ENCODE measurements around the gene PICK1. TPM values are rescaled to one million over a fixed set of nuclear protein-coding genes. Genes with fewer than 3 reads are reported as not detected.
"Not testable (repeated sequence)": the region's sequence is repeated elsewhere in the genome, so short reads cannot be mapped to it uniquely, and the experiment has no call there.

PICK1 gene
- total RNA-seq, 1 donor from 2014 or later, result 21.1 TPM

- H3K9me3 ChIP-seq (replicated peaks), result no peaks in the 10 kb centered on the region
- H3K27me3 ChIP-seq (ENCODE audit: low read depth), result peaks cover 12% of the 10 kb centered on the region
- TF ChIP-seq, protein P1, sequence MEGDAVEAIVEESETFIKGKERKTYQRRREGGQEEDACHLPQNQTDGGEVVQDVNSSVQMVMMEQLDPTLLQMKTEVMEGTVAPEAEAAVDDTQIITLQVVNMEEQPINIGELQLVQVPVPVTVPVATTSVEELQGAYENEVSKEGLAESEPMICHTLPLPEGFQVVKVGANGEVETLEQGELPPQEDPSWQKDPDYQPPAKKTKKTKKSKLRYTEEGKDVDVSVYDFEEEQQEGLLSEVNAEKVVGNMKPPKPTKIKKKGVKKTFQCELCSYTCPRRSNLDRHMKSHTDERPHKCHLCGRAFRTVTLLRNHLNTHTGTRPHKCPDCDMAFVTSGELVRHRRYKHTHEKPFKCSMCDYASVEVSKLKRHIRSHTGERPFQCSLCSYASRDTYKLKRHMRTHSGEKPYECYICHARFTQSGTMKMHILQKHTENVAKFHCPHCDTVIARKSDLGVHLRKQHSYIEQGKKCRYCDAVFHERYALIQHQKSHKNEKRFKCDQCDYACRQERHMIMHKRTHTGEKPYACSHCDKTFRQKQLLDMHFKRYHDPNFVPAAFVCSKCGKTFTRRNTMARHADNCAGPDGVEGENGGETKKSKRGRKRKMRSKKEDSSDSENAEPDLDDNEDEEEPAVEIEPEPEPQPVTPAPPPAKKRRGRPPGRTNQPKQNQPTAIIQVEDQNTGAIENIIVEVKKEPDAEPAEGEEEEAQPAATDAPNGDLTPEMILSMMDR (IDR thresholded peaks at IDR 0.05; ENCODE audit: borderline replicate concordance), result no peak
- DNase-seq, result no peak
- peaks cover 27% of the 10 kb centered on the region for H3K36me3 ChIP-seq
- no peak overlapping the region for H3K4me3 ChIP-seq
- intact Hi-C loops (cut with micrococcal nuclease), result no loop called here
- peaks cover 19% of the 10 kb centered on the region for H3K4me1 ChIP-seq
- H3K27ac ChIP-seq (replicated peaks), result no peak overlapping the region
These were observed 20.4 kb downstream of the PICK1 start for GRCh38 chr22:38077595-38077994.

DNA sequence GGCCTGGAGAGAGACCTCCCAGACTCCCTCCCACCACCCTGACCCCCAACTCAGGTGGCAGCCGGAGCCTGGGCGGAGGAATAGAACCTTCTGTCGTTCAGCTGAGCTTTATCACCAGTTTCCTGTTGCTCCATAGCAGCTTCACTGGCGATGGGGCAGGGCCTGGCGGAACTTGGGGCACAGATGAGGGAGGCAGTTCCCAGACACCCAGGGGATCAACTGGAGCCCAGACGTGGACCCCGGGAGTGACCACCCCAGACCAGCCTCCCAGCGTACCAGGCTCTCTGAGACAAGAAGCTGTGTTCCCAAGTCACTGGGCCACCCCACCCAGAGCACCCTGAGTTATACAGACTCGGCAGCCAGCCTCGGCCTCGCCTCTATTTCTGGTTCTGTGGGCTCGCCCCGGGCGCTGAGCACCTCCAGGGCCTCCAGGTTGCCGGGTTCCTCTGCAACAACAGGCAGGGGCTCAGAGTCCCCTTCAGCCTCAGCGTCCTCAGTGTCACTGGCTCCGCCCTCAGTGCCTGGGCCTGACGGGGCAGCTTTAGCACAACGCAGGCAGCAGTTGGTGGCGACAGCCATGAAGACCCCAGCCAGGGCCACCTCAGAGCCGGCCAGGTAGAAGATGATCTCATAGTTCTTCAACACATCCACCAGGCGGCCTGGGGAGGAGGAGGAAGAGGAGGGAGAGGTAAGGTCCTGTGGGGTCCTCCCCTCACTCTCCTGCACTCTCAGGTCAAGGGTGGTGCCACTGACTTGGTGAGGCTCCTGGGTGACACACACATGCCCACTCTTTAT is 21.0 kb downstream of the PICK1 start:
- Histone ChIP-seq H3K4me1 (peaks cover 21% of the 10 kb centered on the region), H3K36me3 (peaks cover 21% of the 10 kb centered on the region), H3K27ac (replicated peaks) (no peak overlapping the region), H3K4me3 (no peak overlapping the region), H3K9me3 (replicated peaks) (no peaks in the 10 kb centered on the region), H3K27me3 (ENCODE audit: low read depth) (peaks cover 18% of the 10 kb centered on the region)
- intact Hi-C loops (cut with micrococcal nuclease), result no loop called here
- TF ChIP-seq, protein P1 (IDR thresholded peaks at IDR 0.05; ENCODE audit: borderline replicate concordance), result no peak
- DNase-seq, result no peak

- H3K27ac ChIP-seq (replicated peaks); H3K9me3 ChIP-seq (replicated peaks); DNase-seq; H3K4me3 ChIP-seq; intact Hi-C loops (cut with micrococcal nuclease): not testable (repeated sequence)
- H3K27me3 ChIP-seq (ENCODE audit: low read depth), result peaks cover 18% of the 10 kb centered on the region
- peaks cover 21% of the 10 kb centered on the region for H3K4me1 ChIP-seq
- peaks cover 13% of the 10 kb centered on the region for H3K36me3 ChIP-seq
These were observed 22.0 kb downstream of the PICK1 start for GRCh38 chr22:38079208-38079607.

GRCh38 chr22:38079804-38080203 is 22.6 kb downstream of the PICK1 start:
- TF ChIP-seq, protein P1 (IDR thresholded peaks at IDR 0.05; ENCODE audit: borderline replicate concordance), result no peak
- peaks cover 18% of the 10 kb centered on the region for H3K27me3 ChIP-seq (ENCODE audit: low read depth)
- no peak for DNase-seq
- peaks cover 21% of the 10 kb centered on the region for H3K4me1 ChIP-seq
- no peak overlapping the region for H3K27ac ChIP-seq (replicated peaks)
- intact Hi-C loops (cut with micrococcal nuclease), result no loop called here
- H3K36me3 ChIP-seq, result peaks cover 7% of the 10 kb centered on the region
- H3K4me3 ChIP-seq, result no peak overlapping the region
- H3K9me3 ChIP-seq (replicated peaks), result no peaks in the 10 kb centered on the region

- peak overlapping the region; percentile 65 for H3K4me3 ChIP-seq
- peaks cover 18% of the 10 kb centered on the region for H3K27me3 ChIP-seq (ENCODE audit: low read depth)
- DNase-seq, result no peak
- TF ChIP-seq, protein P1 (IDR thresholded peaks at IDR 0.05; ENCODE audit: borderline replicate concordance), result no peak
- H3K27ac ChIP-seq (replicated peaks), result no peak overlapping the region
- H3K9me3 ChIP-seq (replicated peaks), result no peaks in the 10 kb centered on the region
- peaks cover 21% of the 10 kb centered on the region for H3K4me1 ChIP-seq
- intact Hi-C loops (cut with micrococcal nuclease), result no loop called here
- peaks cover under 1% of the 10 kb centered on the region for H3K36me3 ChIP-seq
These were observed 23.3 kb downstream of the PICK1 start for GRCh38 chr22:38080474-38080849.

All from left ventricle myocardium inferior (tissue), 1 donor.